Measurements from ENCODE around the gene CLRN3.

The CLRN3 gene, protein sequence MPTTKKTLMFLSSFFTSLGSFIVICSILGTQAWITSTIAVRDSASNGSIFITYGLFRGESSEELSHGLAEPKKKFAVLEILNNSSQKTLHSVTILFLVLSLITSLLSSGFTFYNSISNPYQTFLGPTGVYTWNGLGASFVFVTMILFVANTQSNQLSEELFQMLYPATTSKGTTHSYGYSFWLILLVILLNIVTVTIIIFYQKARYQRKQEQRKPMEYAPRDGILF

GRCh38 chr10:127892743-127893142, at the start of gene CLRN3:
Gene CLRN3 (minus strand): TSS chr10:127892941. CDS start chr10:127892784, 157 bp downstream.
- DNase-seq (ENCODE audit: low read depth in 2 of 2): no peak

GRCh38 chr10:127940866-127941640, 48.3 kb upstream of the CLRN3 start:
- DNase-seq (ENCODE audit: low read depth in 2 of 2): no peak

DNA sequence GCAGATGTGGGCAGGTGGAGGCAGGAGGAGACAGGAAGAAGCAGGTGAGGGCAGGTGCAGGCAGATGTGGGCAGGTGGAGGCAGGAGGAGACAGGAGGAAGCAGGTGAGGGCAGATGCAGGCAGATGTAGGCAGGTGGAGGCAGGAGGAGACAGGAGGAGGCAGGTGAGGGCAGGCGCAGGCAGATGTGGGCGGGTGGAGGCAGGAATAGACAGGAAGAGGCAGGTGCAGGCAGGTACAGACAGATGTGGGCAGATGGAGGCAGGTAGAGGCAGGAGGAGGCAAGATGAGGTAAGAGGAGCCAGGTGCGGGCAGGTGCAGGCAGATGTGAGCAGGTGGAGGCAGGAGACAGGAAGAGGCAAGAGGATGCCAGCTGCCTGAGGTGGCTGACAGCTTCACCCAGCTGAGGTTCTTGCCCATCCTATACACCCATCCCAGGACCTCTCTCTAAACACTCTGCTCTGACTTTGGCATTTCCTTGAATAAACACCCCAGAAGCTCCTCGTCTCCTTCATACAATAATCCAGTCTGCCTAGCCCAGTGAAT, 47.1 kb upstream of the CLRN3 start:
- DNase-seq (ENCODE audit: low read depth in 2 of 2): no peak

GRCh38 chr10:127937915-127938463, 45.2 kb upstream of the CLRN3 start:
- DNase-seq (ENCODE audit: low read depth in 2 of 2): no peak

- DNase-seq (ENCODE audit: low read depth in 2 of 2): no peak
These were observed 44.3 kb upstream of the CLRN3 start for GRCh38 chr10:127937069-127937468.

DNA sequence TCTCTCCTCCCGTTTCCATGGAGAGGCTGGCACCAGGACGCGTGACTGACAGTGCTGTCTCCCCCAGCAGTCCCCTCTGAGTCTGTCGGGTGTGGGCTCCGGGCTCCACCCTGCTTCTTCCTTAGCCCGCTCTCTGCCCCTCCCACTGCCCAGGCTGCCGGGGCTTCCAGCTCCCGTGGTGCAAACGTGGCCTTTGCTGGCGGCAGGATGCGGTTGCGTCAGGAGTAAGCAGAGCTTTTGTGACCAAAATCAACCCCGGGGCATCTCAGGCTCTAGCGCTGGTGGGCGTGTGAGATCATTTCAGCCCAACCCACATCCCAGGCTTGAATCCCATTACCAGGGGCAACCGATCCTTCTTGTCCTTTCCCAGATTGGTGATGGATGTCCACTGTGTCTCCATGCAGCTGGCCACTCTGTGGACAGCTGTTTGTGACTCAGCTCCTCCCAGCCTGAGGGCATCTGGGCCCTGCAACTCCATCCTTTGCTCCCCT, 42.4 kb upstream of the CLRN3 start:
- DNase-seq (ENCODE audit: low read depth in 2 of 2): no peak

GRCh38 chr10:127934383-127934782, 41.6 kb upstream of the CLRN3 start:
- no peak for DNase-seq (ENCODE audit: low read depth in 2 of 2)

DNA sequence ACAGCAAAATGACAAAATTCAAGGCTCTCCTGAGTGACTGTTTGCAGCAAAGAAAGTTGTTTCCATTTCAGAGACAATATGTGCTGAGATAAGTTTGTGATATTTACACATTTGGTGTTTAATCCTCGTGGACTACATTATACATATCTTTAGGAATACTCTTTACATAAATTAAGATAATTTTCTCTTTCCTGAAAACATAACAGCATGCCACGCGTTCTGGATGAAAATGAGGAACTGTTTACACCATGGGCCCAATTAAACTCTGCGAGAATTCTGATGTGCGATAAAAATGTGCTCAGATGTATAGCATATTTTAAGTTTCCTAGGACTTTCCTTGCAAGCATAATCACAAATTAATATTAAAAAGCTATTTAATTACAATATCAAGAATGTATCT, 40.5 kb upstream of the CLRN3 start:
- DNase-seq (ENCODE audit: low read depth in 2 of 2): no peak

- no peak for DNase-seq (ENCODE audit: low read depth in 2 of 2)
These were observed 40.0 kb upstream of the CLRN3 start for GRCh38 chr10:127932521-127933270.

- DNase-seq (ENCODE audit: low read depth in 2 of 2): no peak
These were observed 35.5 kb upstream of the CLRN3 start for GRCh38 chr10:127928021-127928806.

- DNase-seq (ENCODE audit: low read depth in 2 of 2): no peak
These were observed 33.7 kb upstream of the CLRN3 start for GRCh38 chr10:127926455-127926854.

- no peak for DNase-seq (ENCODE audit: low read depth in 2 of 2)
These were observed 32.9 kb upstream of the CLRN3 start for GRCh38 chr10:127925471-127926207.

GRCh38 chr10:127923646-127924045, 30.9 kb upstream of the CLRN3 start:
- DNase-seq (ENCODE audit: low read depth in 2 of 2): no peak

DNA sequence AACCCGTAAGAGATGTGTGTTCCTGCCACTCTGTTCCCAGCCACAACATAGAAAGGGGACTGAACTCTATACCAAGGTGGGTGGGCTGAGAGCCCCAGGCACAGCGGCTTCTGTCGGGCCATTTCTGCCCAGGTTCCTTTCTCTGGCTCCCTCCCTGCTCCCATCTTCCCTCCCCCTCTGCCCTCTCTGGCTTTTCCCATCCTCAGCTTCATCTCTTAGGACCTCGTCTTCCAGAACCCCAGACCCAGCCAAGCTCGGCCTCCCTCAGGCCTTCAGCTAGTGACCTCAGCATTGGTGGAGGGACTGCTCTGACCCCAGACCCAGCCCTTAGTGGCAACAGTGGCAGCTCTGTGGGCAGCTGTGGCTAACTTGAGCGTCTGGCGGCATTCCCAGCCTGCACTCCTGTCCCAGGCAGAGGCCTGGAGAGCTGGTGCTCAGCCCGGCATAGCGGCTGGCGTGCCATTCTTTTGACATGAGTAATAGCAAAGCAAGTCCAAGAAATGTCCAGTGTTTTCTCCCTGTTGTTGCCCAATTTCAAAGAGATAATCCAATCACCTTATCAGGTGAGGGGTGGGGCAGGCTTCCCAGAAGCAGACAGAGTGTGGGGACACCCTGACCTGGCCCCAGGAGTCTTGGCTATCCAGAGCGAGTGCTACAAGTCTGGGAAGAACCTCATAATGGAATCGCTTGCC, 30.1 kb upstream of the CLRN3 start:
- DNase-seq (ENCODE audit: low read depth in 2 of 2): no peak

DNA sequence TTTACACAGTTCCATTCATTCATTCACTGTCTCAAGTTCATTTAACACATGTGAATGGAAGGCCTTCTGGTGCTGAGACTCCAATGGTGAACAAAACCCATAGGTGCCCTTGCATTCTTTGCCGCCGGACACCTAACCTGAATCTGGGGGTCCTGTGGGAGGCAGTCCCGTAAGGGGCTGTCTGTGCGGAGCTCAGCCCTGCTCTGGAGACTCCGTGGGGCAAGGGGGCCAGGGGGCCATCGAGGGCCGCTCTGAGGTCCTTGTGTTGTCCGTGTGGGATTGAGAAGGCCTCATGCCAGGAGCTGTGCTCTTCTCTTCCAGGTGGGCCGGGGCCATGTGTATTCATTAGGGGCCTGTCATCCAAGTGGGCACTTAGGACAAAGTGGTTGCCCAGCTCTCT, 29.5 kb upstream of the CLRN3 start:
- DNase-seq (ENCODE audit: low read depth in 2 of 2): no peak

- no peak for DNase-seq (ENCODE audit: low read depth in 2 of 2)
These were observed 29.0 kb upstream of the CLRN3 start for GRCh38 chr10:127921753-127922145.

- DNase-seq (ENCODE audit: low read depth in 2 of 2): no peak
These were observed 28.5 kb upstream of the CLRN3 start for GRCh38 chr10:127921075-127921752.

DNA sequence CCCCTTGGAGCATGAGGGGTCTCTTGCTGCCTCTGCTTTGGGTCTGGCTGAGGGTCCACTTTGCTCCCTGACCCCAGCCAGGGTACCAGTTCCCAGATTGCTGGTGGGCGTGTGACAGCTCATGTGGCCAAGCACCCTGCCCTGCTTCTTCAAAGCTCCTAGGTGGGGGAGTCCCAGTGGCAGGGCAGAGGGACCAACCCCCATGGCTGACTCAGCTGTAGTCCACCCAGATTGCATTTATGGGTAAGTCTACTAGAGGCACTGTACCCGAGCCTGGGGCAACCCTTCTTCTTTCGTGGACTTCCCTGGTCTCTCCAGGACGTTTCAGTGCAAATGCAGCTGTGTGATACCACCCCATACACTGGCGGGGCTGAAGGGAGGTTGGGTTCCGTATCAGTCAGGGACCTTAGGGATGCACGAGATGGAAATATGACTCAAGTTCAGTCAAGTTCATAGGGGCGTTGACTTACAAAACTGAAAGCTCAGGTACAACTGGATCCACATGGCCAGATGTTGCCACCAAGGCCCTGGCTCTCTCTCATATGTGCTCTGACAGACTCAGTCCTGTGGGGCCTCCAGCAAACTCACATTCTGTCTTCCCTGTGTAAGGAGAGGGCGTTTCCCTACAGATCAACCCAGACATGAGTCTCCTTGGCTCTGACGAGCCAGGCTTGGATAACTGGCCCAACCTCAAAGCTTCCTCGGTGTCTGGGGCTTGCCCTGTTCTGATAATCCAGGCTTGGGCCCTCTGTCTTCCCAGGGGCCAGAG, 27.7 kb upstream of the CLRN3 start:
- no peak for DNase-seq (ENCODE audit: low read depth in 2 of 2)
